Bronchial epithelial cell (primary cell): Measurements from ENCODE around the gene CCDC180. TPM values are rescaled to one million over a fixed set of nuclear protein-coding genes. Genes with fewer than 3 reads are reported as not detected.
"Not testable (repeated sequence)": the region's sequence is repeated elsewhere in the genome, so short reads cannot be mapped to it uniquely, and the experiment has no call there.

Source experiments
- DNase-seq: peaks from one replicate; pipeline ENCODE4 v3.0.0-alpha.2; 2010; ENCODE audit warnings: low read depth
- FAIRE-seq: peaks from 2 replicates; lab custom pipeline; 2011; peaks lifted over from hg19 to GRCh38; lab: Jason Lieb, UNC
- H3K27me3 ChIP-seq: 2 replicates; pipeline ENCODE4 v1.5.1; 2011; ENCODE audit warnings: low read length; ENCODE audit not compliant: control insufficient read depth, insufficient read depth
- H3K36me3 ChIP-seq: 2 replicates; pipeline ENCODE4 v1.5.1; 2011; ENCODE audit warnings: low read length; ENCODE audit not compliant: control insufficient read depth, insufficient read depth
- H3K4me3 ChIP-seq: 2 replicates; pipeline ENCODE4 v1.5.1; 2011; ENCODE audit warnings: mild to moderate bottlenecking, low read depth, low read length, control low read depth
- total RNA-seq: library from RNA; depleted of rRNA; stranded (reverse); fragments of >200 nt; gene quantifications from 2 replicates; pipeline ENCODE4 v1.2.1, GENCODE V29; 2014
- TF ChIP-seq, protein P1 (sequence below): IDR thresholded peaks from 2 replicates; pipeline ENCODE4 v1.5.1; 2011; ENCODE audit warnings: mild to moderate bottlenecking, moderate library complexity, low read length, control low read depth, inconsistent platforms; ENCODE audit not compliant: insufficient read depth, severe bottlenecking

CCDC180 gene
- under 0.01 and 0.13 TPM in 2 replicates for total RNA-seq

DNA sequence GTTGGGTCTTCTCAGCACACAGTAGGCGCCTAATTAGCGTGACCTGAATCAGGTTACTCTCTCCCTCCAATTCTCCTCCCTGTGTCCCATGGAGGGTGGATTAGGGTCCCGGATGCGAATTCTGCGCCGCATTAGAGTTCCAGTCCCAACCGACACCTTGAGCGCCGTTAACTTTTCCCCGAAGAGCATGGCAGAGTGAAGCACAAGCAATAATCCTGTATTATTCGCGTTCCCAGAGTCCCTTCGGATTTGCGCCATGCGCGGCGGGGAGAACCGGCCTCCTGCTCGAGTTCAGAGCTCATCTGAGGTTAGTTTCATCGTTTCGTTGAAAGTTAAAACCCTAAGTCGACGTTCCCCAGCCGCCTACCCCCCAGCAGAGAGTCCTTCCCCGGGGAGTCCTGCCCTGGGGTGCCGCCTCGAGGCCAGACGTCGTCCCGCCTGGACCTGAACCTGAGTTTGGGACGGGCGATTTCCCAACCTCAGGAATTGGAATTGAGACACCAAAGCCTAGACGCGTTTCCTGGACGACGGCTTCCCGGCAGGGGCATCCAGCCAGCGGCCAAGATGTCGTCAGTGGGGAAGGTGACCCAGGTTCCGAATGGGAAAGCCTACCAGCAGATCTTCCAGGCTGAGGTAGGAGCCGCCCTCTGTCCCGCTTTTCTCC lies at the start of gene CCDC180:
TSS of gene CCDC180 (plus strand) at position 160 of the 664 bp plus-strand sequence. CDS start at position 565, 405 bp downstream.
- H3K36me3 ChIP-seq = no peaks in the 10 kb centered on the region
- TF ChIP-seq, protein P1, sequence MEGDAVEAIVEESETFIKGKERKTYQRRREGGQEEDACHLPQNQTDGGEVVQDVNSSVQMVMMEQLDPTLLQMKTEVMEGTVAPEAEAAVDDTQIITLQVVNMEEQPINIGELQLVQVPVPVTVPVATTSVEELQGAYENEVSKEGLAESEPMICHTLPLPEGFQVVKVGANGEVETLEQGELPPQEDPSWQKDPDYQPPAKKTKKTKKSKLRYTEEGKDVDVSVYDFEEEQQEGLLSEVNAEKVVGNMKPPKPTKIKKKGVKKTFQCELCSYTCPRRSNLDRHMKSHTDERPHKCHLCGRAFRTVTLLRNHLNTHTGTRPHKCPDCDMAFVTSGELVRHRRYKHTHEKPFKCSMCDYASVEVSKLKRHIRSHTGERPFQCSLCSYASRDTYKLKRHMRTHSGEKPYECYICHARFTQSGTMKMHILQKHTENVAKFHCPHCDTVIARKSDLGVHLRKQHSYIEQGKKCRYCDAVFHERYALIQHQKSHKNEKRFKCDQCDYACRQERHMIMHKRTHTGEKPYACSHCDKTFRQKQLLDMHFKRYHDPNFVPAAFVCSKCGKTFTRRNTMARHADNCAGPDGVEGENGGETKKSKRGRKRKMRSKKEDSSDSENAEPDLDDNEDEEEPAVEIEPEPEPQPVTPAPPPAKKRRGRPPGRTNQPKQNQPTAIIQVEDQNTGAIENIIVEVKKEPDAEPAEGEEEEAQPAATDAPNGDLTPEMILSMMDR = no peak
- peaks cover 6% of the 10 kb centered on the region for H3K27me3 ChIP-seq
- no peak for DNase-seq
- H3K4me3 ChIP-seq = no peak within 1 kb of the TSS
- no peak for FAIRE-seq

GRCh38 chr9:97259834-97260514 lies 47.5 kb upstream of the CCDC180 start:
- not testable (repeated sequence) for H3K36me3 ChIP-seq, DNase-seq, FAIRE-seq, H3K4me3 ChIP-seq, H3K27me3 ChIP-seq

DNA sequence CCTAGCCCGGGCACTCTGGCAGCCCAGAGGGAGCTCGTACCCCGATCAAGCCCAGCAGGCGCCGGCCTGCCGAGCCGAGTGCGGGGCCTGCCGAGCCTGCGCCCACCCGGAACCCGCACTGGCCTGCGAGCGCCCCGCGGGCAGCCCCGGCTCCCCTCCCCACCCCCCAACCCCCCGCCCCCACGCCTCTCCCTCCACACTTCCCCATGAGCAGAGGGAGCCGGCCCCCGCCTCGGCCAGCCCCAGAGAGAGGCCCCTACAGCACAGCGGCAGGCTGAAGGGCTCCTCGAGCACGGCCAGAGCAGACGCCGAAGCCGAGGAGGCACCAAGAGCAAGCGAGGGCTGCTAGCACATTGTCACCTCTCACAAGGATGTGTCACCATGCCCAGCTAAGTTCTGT lies 36.2 kb upstream of the CCDC180 start:
- FAIRE-seq = no peak
- Histone ChIP-seq H3K4me3 (no peak overlapping the region), H3K36me3 (no peaks in the 10 kb centered on the region), H3K27me3 (no peaks in the 10 kb centered on the region)
- no peak for DNase-seq
- TF ChIP-seq, protein P1 = no peak

DNA sequence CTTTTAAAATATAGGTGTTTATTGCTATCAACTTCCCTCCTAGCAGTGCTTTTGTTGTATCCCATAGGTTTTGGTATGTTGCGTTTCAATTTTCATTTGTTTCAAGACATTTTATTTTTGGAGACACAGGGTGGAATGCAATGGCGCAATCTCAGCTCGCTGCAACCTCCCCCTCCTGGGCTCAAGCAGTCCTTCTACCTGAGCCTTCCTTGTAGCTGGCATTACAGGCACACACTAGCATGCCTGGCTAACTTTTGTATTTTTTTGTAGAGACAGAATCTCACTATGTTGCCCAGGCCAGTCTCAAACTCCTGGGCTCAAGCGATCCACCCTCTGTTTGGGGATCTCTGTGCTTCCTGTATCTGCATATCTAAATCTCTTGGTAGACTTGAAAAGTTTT lies 35.4 kb upstream of the CCDC180 start:
- Histone ChIP-seq H3K27me3 (no peaks in the 10 kb centered on the region), H3K4me3 (no peak overlapping the region), H3K36me3 (no peaks in the 10 kb centered on the region)
- no peak for DNase-seq
- TF ChIP-seq, protein P1 = no peak
- no peak for FAIRE-seq

DNA sequence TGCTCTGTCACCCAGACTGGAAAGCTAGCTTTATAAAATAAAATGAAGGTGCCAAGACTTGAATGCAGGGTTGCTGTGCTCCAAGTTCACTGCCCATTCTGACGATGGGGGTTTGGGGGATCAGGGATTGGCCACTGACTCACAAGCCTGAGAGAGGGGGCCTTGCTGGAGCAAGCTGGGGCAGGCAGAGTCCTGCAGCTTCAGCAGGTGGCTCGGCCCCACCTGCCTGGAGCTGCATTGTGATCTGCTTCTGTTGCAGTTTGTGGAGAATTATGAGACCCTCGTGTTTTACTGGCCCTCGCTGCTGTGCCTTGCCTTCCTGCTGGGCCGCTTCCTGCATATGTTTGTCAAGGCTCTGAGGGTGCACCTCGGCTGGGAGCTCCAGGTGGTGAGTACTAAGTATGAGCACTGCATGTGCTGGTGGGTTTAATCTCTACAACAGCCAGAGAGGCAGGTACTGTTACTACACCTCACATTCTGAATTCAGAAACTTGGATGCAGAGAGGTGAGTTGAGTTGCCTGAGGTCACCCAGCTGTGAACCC lies 31.1 kb upstream of the CCDC180 start:
- TF ChIP-seq, protein P1 = no peak
- H3K36me3 ChIP-seq = no peaks in the 10 kb centered on the region
- FAIRE-seq (no peak), DNase-seq (no peak)
- H3K4me3 ChIP-seq = no peak overlapping the region
- no peaks in the 10 kb centered on the region for H3K27me3 ChIP-seq

- FAIRE-seq (peak; percentile 7), DNase-seq (no peak)
- Histone ChIP-seq H3K27me3 (no peaks in the 10 kb centered on the region), H3K4me3 (no peak overlapping the region), H3K36me3 (no peaks in the 10 kb centered on the region)
- TF ChIP-seq, protein P1 = no peak
Measured at GRCh38 chr9:97277953-97278352, 29.5 kb upstream of the CCDC180 start.
